HG03196 (cell line): ENCODE results near the gene BEND3.
"Not testable (repeated sequence)": the region's sequence is repeated elsewhere in the genome, so short reads cannot be mapped to it uniquely, and the experiment has no call there.

Source experiments
- ATAC-seq: cut with Tn5 transposase; IDR thresholded peaks from one replicate; pipeline ENCODE4 v1.9.1; 2021; ENCODE audit not compliant: unreplicated experiment

The BEND3 gene

GRCh38 chr6:107045826-107046675 is 69.3 kb downstream of the BEND3 start:
- no peak for ATAC-seq

- ATAC-seq = no peak
Measured at GRCh38 chr6:107033126-107033525, 82.2 kb downstream of the BEND3 start.

GRCh38 chr6:107032051-107032450 is 83.3 kb downstream of the BEND3 start:
- ATAC-seq = no peak

- no peak for ATAC-seq
Measured at GRCh38 chr6:107030151-107030550, 85.2 kb downstream of the BEND3 start.

GRCh38 chr6:107026965-107027364 is 88.3 kb downstream of the BEND3 start:
- no peak for ATAC-seq

- no peak for ATAC-seq
Measured at GRCh38 chr6:107021446-107022185, 93.7 kb downstream of the BEND3 start.

GRCh38 chr6:107020239-107020638 is 95.1 kb downstream of the BEND3 start:
- no peak for ATAC-seq

- not testable (repeated sequence) for ATAC-seq
Measured at GRCh38 chr6:107019628-107020027, 95.7 kb downstream of the BEND3 start.

- ATAC-seq = no peak
Measured at GRCh38 chr6:107019047-107019446, 96.3 kb downstream of the BEND3 start.
